Colonic mucosa (tissue), 4 donors: ENCODE results near the gene MPRIP. TPM values are rescaled to one million over a fixed set of nuclear protein-coding genes. Genes with fewer than 3 reads are reported as not detected.

Source experiments
- DNase-seq: peaks from one replicate; pipeline ENCODE4 v3.0.0-alpha.2; 2020
- H3K27ac ChIP-seq: fragments of 200-600 bp; one replicate; pipeline ENCODE4 v1.8.0; 2021
- H3K27me3 ChIP-seq: fragments of 200-600 bp; one replicate; pipeline ENCODE4 v1.8.0; 2021
- H3K36me3 ChIP-seq: fragments of 200-600 bp; one replicate; pipeline ENCODE4 v1.8.0; 2021
- H3K4me1 ChIP-seq: fragments of 200-600 bp; one replicate; pipeline ENCODE4 v1.8.0; 2021; ENCODE audit warnings: mild to moderate bottlenecking
- H3K4me3 ChIP-seq: fragments of 200-600 bp; one replicate; pipeline ENCODE4 v1.8.0; 2021
- H3K9ac ChIP-seq, 2 donors: one replicate each; pipeline ENCODE4 v1.7.0; 2013; ENCODE audit warnings: control low read depth in 2 of 2, low read depth in 2 of 2, low read length in 2 of 2
- H3K9me3 ChIP-seq: fragments of 200-600 bp; one replicate; pipeline ENCODE4 v1.8.0; 2021
- intact Hi-C: fragments of 100-400 bp; cut with DNase I; formaldehyde crosslinking; loops from one replicate; pipeline ENCODE4 v1.14.1; 2022
- total RNA-seq, 2 donors: library from RNA; stranded (reverse); fragmentation: NEBNext Ultra II Directional in 1 of 2; extraction: Animal tissue kit (Norgen Biotek cat#: 25700) in 1 of 2; gene quantifications; one replicate each; pipeline ENCODE4 v1.2.1, GENCODE V29; 2021
- TF ChIP-seq, protein P1 (sequence below): fragments of 200-600 bp; IDR thresholded peaks from one replicate; pipeline ENCODE4 v1.8.0; 2022; ENCODE audit warnings: antibody characterized with exemption, mild to moderate bottlenecking
- donor health status: healthy.
- donor health status: DM: no; HTN: no; CAD: no.
- donor health status: DM: no; HTN: no; CAD: no.

The MPRIP gene
- total RNA-seq, 2 donors from 2014 or later = 146 to 211 TPM

- Histone ChIP-seq H3K4me1 (no peaks in the 10 kb centered on the region), H3K27ac (no peak overlapping the region), H3K9me3 (no peaks in the 10 kb centered on the region), H3K4me3 (no peak overlapping the region), H3K9ac (no peak overlapping the region), H3K36me3 (peaks cover 37% of the 10 kb centered on the region), H3K27me3 (no peaks in the 10 kb centered on the region)
- TF ChIP-seq, protein P1, sequence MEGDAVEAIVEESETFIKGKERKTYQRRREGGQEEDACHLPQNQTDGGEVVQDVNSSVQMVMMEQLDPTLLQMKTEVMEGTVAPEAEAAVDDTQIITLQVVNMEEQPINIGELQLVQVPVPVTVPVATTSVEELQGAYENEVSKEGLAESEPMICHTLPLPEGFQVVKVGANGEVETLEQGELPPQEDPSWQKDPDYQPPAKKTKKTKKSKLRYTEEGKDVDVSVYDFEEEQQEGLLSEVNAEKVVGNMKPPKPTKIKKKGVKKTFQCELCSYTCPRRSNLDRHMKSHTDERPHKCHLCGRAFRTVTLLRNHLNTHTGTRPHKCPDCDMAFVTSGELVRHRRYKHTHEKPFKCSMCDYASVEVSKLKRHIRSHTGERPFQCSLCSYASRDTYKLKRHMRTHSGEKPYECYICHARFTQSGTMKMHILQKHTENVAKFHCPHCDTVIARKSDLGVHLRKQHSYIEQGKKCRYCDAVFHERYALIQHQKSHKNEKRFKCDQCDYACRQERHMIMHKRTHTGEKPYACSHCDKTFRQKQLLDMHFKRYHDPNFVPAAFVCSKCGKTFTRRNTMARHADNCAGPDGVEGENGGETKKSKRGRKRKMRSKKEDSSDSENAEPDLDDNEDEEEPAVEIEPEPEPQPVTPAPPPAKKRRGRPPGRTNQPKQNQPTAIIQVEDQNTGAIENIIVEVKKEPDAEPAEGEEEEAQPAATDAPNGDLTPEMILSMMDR = no peak
- intact Hi-C loops = loop anchor here (5.0 kb wide), 1 partner anchor 146 kb away; no protein-coding TSS in a partner anchor
- no peak for DNase-seq
These were observed 105.6 kb downstream of the MPRIP start for GRCh38 chr17:17147821-17148220.

GRCh38 chr17:17149520-17150447 is 107.5 kb downstream of the MPRIP start:
- TF ChIP-seq, protein P1 = no peak
- DNase-seq = no peak

GRCh38 chr17:17150448-17150800 is 108.2 kb downstream of the MPRIP start:
- no peak for DNase-seq
- TF ChIP-seq, protein P1 = no peak
- H3K9me3 ChIP-seq = no peaks in the 10 kb centered on the region
- no peaks in the 10 kb centered on the region for H3K4me1 ChIP-seq
- peaks cover 27% of the 10 kb centered on the region for H3K36me3 ChIP-seq
- H3K4me3 ChIP-seq = no peak overlapping the region
- intact Hi-C loops = no loop called here
- no peaks in the 10 kb centered on the region for H3K27me3 ChIP-seq
- H3K27ac ChIP-seq = no peak overlapping the region
- no peak overlapping the region for H3K9ac ChIP-seq

More at GRCh38 chr17:17149520-17150447, 107.5 kb downstream of the MPRIP start:
- no peak overlapping the region for H3K9ac ChIP-seq
- H3K36me3 ChIP-seq = peaks cover 27% of the 10 kb centered on the region
- no peak overlapping the region for H3K27ac ChIP-seq
- intact Hi-C loops = loop anchor here (5.0 kb wide), 1 partner anchor 147 kb away; no protein-coding TSS in a partner anchor
- H3K9me3 ChIP-seq = no peaks in the 10 kb centered on the region
- no peak overlapping the region for H3K4me3 ChIP-seq
- no peaks in the 10 kb centered on the region for H3K27me3 ChIP-seq
- H3K4me1 ChIP-seq = no peaks in the 10 kb centered on the region

DNA sequence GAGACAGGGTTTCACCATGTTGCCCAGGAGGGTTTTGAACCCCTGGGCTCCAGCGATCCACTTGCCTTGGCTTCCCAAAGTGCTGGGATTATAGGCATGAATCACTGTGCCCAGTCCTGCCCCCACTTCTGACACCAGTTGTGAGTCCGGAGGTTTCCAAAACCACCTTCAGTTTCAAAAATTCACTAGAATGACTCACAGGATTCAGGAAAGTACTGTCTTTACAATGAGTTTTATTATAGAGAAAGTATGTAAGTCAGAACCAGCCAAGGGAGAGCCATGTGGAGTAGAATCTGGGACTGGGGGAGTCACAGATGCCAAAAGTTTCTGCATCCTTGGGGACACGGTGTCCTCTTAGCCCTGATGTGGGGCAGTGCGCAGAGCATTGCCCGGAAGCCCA is 108.8 kb downstream of the MPRIP start:
- intact Hi-C loops = no loop called here
- no peaks in the 10 kb centered on the region for H3K9me3 ChIP-seq
- H3K36me3 ChIP-seq = peaks cover 27% of the 10 kb centered on the region
- H3K4me3 ChIP-seq = no peak overlapping the region
- no peak overlapping the region for H3K9ac ChIP-seq
- H3K4me1 ChIP-seq = no peaks in the 10 kb centered on the region
- H3K27ac ChIP-seq = no peak overlapping the region
- DNase-seq = no peak
- H3K27me3 ChIP-seq = no peaks in the 10 kb centered on the region
- TF ChIP-seq, protein P1 = no peak

DNA sequence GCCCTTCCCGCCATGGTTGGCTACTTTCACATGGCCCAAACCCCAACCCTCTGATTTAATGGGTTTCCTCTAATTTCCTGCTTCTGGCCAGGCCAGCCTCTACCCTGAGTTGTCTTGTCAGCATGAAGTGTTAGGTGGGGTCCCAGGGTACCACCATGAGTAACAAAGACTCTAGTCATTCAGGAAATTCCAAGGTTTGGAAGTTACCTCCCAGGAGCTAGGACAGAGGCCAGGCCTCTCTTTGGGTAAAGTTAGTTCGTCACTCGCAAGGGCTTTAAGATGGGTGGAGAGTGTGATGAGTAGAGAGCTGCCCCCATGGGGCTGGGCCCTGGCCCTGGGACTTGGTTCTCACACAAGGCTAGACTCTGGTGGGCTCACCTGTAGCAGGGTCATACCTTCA is 109.3 kb downstream of the MPRIP start:
- TF ChIP-seq, protein P1 = no peak
- H3K27ac ChIP-seq = no peak overlapping the region
- H3K9ac ChIP-seq = no peak overlapping the region
- H3K4me1 ChIP-seq = no peaks in the 10 kb centered on the region
- H3K36me3 ChIP-seq = peaks cover 27% of the 10 kb centered on the region
- no peaks in the 10 kb centered on the region for H3K27me3 ChIP-seq
- DNase-seq = no peak
- intact Hi-C loops = no loop called here
- no peaks in the 10 kb centered on the region for H3K9me3 ChIP-seq
- H3K4me3 ChIP-seq = no peak overlapping the region
